ENCODE measurements around the gene UAP1L1. TPM values are rescaled to one million over a fixed set of nuclear protein-coding genes. Genes with fewer than 3 reads are reported as not detected.

UAP1L1 gene
- total and polyA plus RNA-seq, 9 of the 15 experiments (the other 6 are each of a cell fraction or from before 2014, with no cell fraction given), result 0.20 to 8.6 (median 3.7) TPM

- TF ChIP-seq ZNF766 (CRISPR knock-in tag; conservative IDR thresholded peaks at IDR 0.05) (peak; percentile 100), CBX2 (IDR thresholded peaks at IDR 0.05; ENCODE audit: insufficient read depth, low read length, poor library complexity, severe bottlenecking) (no peak), NR0B1 (IDR thresholded peaks at IDR 0.05; ENCODE audit: partially characterized antibody) (no peak), POLR2A (conservative IDR thresholded peaks at IDR 0.05) (no peak), ASH1L (IDR thresholded peaks at IDR 0.05; ENCODE audit: borderline replicate concordance, low read depth, partially characterized antibody) (no peak), GABPB2 (CRISPR knock-in tag; conservative IDR thresholded peaks at IDR 0.05) (peak; percentile 92; the same call in 1 of the 2 replicates), THRA (IDR thresholded peaks at IDR 0.05) (no peak), PTRF (tag; IDR thresholded peaks at IDR 0.05) (peak; percentile 99), SNRNP70 (optimal IDR thresholded peaks at IDR 0.05; ENCODE audit: low read depth, low read length) (no peak), ZSCAN29 (IDR thresholded peaks at IDR 0.05) (no peak), E2F5 (CRISPR knock-in tag; IDR thresholded peaks at IDR 0.05) (no peak), SLC30A9 (CRISPR knock-in tag; IDR thresholded peaks at IDR 0.05) (peak; percentile 89; the same call in 1 of the 2 replicates), HMGN3 (IDR thresholded peaks at IDR 0.05; ENCODE audit: borderline replicate concordance, extremely low read depth, insufficient read length, low read depth, low read length) (no peak), CXXC5 (CRISPR knock-in tag; IDR thresholded peaks at IDR 0.05) (peak; percentile 96), NCOA1 (IDR thresholded peaks at IDR 0.05; ENCODE audit: low read depth) (no peak), OTX1 (CRISPR knock-in tag; IDR thresholded peaks at IDR 0.05) (peak; percentile 99), ARID1B (IDR thresholded peaks at IDR 0.05) (no peak), FOXP4 (CRISPR knock-in tag; IDR thresholded peaks at IDR 0.05; ENCODE audit: borderline replicate concordance) (no peak)
- TF ChIP-seq, protein P1, sequence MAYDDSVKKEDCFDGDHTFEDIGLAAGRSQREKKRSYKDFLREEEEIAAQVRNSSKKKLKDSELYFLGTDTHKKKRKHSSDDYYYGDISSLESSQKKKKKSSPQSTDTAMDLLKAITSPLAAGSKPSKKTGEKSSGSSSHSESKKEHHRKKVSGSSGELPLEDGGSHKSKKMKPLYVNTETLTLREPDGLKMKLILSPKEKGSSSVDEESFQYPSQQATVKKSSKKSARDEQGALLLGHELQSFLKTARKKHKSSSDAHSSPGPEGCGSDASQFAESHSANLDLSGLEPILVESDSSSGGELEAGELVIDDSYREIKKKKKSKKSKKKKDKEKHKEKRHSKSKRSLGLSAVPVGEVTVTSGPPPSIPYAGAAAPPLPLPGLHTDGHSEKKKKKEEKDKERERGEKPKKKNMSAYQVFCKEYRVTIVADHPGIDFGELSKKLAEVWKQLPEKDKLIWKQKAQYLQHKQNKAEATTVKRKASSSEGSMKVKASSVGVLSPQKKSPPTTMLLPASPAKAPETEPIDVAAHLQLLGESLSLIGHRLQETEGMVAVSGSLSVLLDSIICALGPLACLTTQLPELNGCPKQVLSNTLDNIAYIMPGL (CRISPR knock-in tag; IDR thresholded peaks at IDR 0.05), result no peak
- TF ChIP-seq, protein P2, sequence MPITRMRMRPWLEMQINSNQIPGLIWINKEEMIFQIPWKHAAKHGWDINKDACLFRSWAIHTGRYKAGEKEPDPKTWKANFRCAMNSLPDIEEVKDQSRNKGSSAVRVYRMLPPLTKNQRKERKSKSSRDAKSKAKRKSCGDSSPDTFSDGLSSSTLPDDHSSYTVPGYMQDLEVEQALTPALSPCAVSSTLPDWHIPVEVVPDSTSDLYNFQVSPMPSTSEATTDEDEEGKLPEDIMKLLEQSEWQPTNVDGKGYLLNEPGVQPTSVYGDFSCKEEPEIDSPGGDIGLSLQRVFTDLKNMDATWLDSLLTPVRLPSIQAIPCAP (CRISPR knock-in tag; IDR thresholded peaks at IDR 0.05; ENCODE audit: borderline replicate concordance), result no peak
Observed at GRCh38 chr9:137074657-137075274, 2.6 kb upstream of the UAP1L1 start (continued).

All from K562 (cell line).